Right lobe of liver (tissue), 4 donors: ENCODE data around the gene HES2.

Source experiments
- POLR2A ChIP-seq: fragments of 450-650 bp; IDR thresholded peaks from one replicate; pipeline ENCODE4 v1.6.1; 2017; ENCODE audit warnings: antibody characterized with exemption, mild to moderate bottlenecking
- TF ChIP-seq, protein P1 (sequence below), 4 donors: fragments of 200-600 bp in 3 of 4; fragments of 450-650 bp in 1 of 4; IDR thresholded peaks; one replicate each; pipeline versions ENCODE4 v1.5.1 to v1.8.0; 2016 to 2022; ENCODE audit warnings: antibody characterized with exemption in 4 of 4, mild to moderate bottlenecking in 2 of 4
- donor health status: DM: no; HTN: no; CAD: no.
- donor health status: DM: no; HTN: no; CAD: no.
- donor health status: DM: no; HTN: yes; CAD: no.

DNA sequence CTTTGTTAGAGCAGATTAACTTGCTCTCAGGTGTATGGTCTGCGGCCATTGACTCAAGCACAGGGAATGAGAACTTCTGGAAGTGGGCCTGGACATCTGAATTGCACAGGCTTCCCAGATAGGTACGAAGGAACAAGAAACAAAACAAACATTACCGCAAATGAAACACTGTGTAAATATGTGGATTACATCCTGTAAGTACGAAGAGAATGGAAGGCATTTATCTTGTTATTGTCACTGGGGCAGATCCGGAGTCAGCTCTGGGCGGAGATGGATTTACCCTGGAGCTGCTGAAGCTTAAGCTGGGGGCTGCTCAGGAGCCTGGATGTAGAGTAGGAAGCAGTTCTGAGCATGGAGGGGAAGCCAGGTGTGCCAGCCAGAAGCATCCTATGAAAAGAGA lies 6.8 kb downstream of the HES2 start:
- TF ChIP-seq, protein P1, sequence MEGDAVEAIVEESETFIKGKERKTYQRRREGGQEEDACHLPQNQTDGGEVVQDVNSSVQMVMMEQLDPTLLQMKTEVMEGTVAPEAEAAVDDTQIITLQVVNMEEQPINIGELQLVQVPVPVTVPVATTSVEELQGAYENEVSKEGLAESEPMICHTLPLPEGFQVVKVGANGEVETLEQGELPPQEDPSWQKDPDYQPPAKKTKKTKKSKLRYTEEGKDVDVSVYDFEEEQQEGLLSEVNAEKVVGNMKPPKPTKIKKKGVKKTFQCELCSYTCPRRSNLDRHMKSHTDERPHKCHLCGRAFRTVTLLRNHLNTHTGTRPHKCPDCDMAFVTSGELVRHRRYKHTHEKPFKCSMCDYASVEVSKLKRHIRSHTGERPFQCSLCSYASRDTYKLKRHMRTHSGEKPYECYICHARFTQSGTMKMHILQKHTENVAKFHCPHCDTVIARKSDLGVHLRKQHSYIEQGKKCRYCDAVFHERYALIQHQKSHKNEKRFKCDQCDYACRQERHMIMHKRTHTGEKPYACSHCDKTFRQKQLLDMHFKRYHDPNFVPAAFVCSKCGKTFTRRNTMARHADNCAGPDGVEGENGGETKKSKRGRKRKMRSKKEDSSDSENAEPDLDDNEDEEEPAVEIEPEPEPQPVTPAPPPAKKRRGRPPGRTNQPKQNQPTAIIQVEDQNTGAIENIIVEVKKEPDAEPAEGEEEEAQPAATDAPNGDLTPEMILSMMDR (IDR thresholded peaks at IDR 0.05): no peak
- no peak for TF ChIP-seq POLR2A
